SHP77 treated with DMSO at 0.1 percent for 48 hours (cell line): ENCODE results near the gene RGP1.

Experiments used
- DNase-seq: peaks from one replicate; lab custom pipeline; 2025; lab: John Stamatoyannopoulos, UW

The RGP1 gene

DNA sequence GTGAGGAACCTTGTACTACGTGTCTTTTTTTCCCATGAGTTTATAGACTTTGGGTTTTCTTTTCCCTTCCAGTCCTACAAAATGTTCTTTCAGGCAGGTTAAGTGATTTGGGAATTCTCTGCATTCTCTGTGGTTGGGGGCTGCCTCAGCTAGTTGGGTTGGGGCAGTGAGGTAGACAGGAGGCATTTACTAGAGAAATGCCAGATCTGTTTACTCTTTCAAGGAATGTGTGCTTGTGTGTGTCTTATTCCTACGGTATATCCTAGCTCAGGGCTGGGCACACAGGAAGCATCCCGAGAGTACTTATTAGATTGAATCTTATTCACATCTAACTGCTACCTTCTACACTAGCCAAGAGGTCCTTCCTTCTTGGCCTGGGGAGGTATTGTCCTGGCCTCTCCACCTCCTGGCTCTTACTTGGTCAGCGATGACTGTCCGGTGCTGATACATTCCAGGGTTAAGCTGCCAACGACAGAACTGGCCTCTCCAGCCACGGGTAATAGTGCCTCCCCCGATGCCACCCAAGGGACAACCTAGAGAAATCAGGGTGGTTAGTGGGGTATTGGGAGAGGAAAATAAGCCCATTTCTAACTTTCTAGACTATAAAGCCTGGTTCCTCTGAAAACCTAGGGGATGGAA is 5.1 kb upstream of the RGP1 start:
- DNase-seq, result no peak

DNA sequence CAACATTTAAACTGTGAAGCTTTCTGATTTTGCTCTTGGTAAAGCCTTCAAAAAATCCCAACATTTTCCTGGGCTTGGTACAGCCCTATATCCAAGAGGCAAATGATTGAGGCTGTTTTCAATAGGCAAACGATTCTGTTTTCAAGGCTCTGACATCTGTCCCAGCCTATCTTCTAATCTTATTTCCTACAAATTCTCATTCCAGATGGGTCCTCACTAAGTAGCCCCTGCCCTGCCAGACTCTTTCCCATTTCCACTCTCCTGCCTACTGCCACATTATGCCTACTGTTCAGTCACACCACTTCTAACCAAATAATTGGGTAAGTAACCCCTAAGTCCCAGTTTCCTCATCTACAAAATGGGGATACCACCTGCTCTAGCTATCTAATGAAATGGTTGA is 3.5 kb upstream of the RGP1 start:
- no peak for DNase-seq

- DNase-seq, result no peak
Observed at GRCh38 chr9:35746583-35746982, 2.5 kb upstream of the RGP1 start.

- no peak for DNase-seq
Observed at GRCh38 chr9:35748242-35748857, 737 bp upstream of the RGP1 start.

- DNase-seq, result no peak
Observed at GRCh38 chr9:35749515-35750255, 598 bp downstream of the RGP1 start.

DNA sequence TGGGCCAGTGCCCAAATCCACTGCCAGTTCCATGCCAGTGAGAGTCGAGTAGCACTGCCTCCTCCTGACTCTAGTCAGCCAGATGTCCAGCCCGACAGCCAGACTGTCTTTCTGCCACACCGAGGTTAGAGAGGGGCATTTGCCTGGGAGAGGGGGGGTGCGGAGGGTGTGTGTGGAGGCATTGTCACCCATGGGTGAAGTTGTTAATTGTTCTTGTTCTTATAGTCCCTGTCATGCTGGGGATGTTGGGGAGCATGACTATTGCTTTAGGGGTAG is 1.1 kb downstream of the RGP1 start:
- DNase-seq, result no peak

GRCh38 chr9:35753466-35753865 is 4.4 kb downstream of the RGP1 start:
- no peak for DNase-seq

- no peak for DNase-seq
Observed at GRCh38 chr9:35754264-35754663, 5.2 kb downstream of the RGP1 start, which contains the start of gene MSMP. Gene MSMP (minus strand): TSS chr9:35754276. CDS start chr9:35754129, 147 bp downstream.

DNA sequence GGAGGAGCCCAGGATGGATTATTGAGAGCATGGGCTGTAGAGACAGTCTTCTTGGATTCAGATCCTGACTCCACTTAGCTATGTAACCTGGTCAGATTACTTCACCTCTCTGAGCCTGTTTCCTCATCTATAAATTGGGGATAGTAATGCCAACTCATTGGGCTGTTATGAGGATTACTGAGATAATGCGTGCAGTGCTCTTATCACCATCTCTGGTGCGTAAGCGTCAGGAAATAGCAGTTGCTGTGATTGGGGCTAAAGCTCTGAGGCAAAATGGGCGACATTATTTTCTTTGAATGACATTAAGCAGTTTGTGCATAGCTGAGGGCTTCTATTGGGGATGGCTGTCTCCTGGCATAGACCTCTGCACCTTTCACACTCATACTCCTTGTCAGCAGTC is 6.0 kb downstream of the RGP1 start:
- no peak for DNase-seq

DNA sequence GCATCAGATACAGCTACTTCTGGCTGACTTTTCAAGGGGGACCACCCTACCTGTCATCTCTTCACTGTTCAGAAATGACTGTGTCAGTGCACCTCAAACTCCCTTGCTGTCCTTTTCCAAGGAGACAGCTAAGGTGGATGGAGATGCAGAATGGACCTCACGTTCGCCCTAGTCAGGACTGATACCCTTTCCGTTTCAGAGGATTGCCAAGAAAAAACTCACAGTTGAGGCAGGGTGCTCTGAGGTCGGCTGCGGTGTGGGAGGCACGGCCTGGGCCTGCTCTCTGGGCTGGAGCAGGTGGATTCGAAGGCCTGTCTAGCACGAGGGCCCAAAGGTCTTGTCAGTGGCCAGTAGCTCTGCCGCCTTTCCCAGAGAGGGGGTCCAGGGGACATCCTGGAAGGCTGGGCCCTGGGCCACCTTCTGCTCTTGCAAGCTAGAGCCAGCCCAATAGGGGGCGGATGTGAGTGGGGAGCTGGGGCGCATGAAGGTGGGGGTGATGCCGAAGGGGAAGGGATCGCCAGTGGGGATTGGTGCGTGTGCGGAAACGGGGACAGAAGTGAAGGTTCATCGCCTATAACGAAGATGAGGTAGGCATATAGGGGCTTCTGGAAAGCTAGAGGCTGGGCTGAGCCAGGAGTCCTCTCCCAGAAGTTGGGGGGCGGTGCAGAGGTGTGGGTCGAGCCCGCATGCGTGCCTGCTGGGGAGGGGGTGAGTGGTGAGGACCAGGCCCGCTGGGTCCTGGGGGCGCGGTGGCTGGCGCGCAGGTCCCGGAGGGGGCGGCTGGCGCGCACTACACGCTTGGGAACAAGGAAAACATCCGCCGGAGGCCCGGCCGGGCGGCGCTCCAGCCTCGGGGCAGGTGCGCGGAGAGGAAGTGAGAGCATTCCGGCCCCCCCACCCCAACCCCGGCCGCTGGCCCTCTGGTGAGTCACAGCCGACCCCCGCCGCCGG is 7.5 kb downstream of the RGP1 start:
- DNase-seq, result no peak

DNA sequence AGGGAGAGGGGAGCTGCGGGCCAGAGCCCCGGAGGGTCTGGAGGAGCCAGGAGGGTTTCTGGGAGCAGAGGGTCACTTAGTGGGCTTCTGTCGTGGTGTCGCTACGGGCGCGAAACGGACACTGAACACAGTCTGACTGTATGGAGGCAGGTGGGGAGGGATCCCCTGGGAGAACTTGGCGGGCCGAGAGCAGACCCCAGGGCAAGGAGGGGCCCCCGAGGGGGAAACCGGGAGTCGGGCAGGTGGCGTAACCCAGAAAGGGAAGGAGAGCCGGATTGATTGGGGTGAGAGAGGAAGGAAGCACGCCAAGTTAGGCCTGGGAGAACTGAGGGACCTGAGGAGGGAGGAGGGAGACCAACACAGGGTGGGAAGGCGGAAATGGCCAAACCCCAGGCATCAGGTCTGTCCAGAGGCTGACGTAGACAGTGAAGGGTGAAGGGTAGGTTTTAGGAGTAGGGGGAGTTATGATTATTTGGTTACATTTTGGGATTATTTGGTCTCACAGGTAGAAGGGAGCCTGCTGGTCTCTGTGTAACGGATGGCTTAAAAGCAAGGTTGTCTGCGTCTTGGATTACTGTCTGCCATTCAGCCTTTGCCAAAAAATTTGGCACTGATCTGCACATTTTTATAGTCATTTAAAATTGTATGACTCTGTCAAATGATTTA is 8.3 kb downstream of the RGP1 start:
- DNase-seq, result no peak

GRCh38 chr9:35757892-35758275 is 8.8 kb downstream of the RGP1 start:
- no peak for DNase-seq

DNA sequence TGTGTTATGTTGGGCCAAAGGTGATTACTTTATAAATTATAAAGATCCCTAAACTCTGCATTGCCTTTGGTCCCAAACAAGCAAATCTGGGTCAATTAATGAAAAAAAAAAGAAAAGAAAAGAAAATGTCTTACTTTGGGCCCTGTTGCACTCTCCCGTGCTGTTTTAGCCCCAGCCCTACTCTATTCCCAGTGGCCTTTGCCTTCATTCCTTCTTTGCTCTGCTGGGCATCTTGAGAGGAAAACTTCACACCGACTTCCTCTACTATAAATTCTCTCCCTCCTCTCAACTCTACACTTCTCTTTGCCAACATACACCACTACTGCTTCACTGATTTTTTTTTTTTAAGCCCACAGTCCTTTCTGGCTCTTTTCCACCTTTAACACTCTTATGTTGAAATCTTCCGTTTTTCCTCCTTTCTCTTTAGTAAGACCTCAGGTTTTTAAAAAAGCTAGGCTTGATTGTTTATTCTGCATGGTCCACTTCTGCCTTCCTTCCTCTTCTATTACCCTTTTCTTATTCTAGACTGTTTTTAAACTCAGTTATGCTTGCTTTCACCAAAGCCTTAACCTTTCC is 9.5 kb downstream of the RGP1 start:
- DNase-seq, result no peak

- no peak for DNase-seq
Observed at GRCh38 chr9:35759795-35760194, 10.7 kb downstream of the RGP1 start.

DNA sequence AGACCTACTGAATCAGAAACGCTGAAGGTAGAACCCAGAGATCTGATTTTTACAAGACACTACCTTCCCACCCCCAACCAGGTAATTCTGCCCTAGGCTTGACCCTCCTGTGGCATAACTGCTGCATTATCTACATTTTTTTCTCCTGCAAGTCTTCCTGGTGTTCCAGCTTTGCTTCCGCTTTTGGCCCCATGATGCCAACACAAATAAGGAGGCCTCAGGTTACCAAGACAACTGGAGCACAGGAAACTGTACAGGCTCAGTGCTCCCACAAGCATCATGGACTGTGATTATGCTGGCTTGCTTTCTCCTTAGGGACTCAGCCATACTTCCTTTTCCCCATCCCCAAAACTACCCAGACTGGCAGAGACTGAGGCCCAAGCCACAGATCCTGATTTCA is 11.6 kb downstream of the RGP1 start:
- no peak for DNase-seq

- no peak for DNase-seq
Observed at GRCh38 chr9:35763181-35763580, 14.1 kb downstream of the RGP1 start.

DNA sequence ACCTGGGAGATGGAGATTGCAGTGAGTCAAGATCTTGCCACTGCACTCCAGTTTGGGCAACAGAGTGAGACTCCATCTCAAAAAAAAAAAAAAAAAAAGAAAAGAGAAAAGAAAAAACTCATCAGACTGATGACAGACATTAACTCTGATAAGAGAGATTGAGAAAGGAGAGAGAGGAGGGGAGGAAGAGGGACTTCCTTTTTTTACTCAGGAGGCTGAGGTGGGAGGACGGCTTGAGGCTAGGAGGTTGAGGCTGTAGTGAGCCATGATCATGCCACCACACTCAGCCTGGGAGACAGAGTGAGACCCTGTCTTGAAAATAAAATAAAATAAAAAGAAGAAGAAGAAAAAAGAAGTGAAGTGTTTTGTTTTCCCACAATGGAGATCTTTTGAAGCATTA is 14.7 kb downstream of the RGP1 start:
- DNase-seq, result no peak

DNA sequence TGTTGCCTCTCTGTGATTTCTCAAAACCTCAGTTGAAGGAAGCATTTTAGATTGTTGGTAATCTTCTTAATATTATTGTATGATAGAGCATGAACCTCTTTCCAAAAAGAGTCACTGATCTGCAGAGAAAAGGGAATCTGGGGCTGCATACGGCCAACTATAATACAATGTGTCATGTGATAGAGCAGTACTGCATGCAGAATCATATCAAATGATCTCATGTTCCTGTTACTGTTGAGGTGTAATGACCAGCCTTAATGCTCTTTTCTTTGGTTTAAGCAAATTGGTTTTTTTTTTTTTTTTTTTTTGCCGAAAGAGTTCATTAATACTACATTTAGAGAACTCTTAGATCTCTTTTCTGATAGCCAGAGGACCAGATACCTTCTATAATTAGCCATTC is 17.9 kb downstream of the RGP1 start:
- DNase-seq, result no peak

- no peak for DNase-seq
Observed at GRCh38 chr9:35767458-35767857, 18.4 kb downstream of the RGP1 start.

DNA sequence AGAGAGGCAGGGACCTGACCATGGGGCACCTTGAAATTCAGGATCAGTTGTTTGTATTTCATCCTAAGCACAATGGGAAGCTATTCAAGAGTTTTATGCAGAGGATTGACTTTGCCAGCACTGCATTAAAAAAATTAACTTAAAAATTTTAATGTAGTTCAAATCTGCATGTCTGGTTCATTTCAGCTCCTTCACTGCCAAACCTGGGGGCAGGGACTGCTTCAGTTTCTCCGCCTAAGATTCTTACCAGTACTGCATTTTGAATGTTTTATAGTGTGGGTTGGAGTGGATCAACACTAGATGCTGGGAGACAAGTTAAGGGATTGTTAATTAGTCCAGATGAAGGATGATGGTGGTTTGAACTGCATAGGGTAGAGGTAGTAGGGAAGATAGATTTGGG is 20.7 kb downstream of the RGP1 start:
- no peak for DNase-seq

GRCh38 chr9:35771075-35771433 is 22.0 kb downstream of the RGP1 start:
- DNase-seq, result no peak

DNA sequence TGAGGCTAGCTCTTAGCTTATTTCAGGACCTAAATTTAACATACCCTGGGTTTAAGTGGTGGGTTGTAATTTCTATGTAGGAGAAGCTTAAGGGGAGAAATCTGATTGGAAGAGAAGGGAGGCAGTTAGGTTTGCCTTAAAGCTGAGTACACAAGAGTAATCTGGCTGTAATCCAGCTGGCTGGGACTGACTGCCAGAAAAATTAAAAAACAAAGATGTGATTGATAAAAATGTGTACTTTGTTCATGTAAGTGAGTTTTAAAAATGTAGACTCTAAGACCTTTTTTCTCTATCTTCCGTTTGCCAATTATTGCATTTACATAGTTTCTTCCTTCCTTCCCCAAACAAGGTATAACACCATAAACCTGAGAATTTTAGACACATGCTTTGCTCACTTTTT is 22.4 kb downstream of the RGP1 start:
- peak; percentile 75 for DNase-seq
